ENCODE measurements around the gene COA1. TPM values are rescaled to one million over a fixed set of nuclear protein-coding genes. Genes with fewer than 3 reads are reported as not detected.

The COA1 gene
- total RNA-seq, 1 donor from 2014 or later = 50.0 TPM

DNA sequence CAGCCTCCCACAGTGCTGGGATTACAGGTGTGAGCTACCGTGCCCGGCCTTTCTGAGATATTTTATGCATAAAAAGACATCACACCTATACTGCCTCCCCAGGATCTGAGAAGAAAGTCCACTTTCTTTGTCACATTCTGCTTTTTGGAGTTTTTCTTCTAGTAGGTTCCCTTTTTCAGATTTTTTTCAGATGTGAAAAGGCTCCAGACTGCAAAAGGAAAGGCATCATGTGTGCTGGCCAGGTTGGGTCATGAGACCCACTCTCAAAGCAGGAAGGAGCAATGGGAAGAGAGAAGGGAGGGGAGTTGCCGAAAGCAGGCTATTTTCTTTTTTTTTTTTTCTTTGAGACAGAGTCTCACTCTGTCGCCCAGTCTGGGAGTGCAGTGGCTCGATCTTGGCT lies 40.0 kb upstream of the COA1 start:
- H3K27me3 ChIP-seq (ENCODE audit: control insufficient read depth, insufficient read depth, low read length) = no peaks in the 10 kb centered on the region
- DNase-seq (ENCODE audit: low read depth) (no peak), FAIRE-seq (no peak)
- H3K36me3 ChIP-seq (ENCODE audit: control insufficient read depth, insufficient read depth, low read length) = peaks cover 5% of the 10 kb centered on the region
- no peak overlapping the region for H3K4me3 ChIP-seq (ENCODE audit: low read depth, low read length)
- TF ChIP-seq, protein P1, sequence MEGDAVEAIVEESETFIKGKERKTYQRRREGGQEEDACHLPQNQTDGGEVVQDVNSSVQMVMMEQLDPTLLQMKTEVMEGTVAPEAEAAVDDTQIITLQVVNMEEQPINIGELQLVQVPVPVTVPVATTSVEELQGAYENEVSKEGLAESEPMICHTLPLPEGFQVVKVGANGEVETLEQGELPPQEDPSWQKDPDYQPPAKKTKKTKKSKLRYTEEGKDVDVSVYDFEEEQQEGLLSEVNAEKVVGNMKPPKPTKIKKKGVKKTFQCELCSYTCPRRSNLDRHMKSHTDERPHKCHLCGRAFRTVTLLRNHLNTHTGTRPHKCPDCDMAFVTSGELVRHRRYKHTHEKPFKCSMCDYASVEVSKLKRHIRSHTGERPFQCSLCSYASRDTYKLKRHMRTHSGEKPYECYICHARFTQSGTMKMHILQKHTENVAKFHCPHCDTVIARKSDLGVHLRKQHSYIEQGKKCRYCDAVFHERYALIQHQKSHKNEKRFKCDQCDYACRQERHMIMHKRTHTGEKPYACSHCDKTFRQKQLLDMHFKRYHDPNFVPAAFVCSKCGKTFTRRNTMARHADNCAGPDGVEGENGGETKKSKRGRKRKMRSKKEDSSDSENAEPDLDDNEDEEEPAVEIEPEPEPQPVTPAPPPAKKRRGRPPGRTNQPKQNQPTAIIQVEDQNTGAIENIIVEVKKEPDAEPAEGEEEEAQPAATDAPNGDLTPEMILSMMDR (IDR thresholded peaks at IDR 0.05; ENCODE audit: insufficient read depth, low read length, severe bottlenecking) = no peak

DNA sequence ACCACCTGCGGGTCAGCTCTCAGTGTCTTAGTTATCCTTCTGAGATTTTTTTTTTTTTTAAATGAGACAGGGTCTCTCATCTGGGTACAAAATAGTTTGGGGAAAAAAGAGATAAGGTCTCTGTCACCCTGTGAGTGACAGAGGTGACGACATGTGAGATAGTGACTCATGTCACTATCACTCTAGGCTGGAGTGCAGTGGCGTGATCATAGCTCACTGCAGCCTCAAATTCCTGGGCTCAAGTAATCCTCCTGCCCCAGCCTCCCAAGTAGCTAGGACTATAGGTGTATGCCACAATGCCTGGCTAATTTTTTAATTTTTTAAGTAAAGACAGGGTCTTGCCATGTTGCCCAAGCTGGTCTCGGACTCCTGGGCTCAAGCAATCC lies 39.6 kb upstream of the COA1 start:
- no peak for DNase-seq (ENCODE audit: low read depth)
- FAIRE-seq = no peak
- Histone ChIP-seq H3K27me3 (ENCODE audit: control insufficient read depth, insufficient read depth, low read length) (no peaks in the 10 kb centered on the region), H3K36me3 (ENCODE audit: control insufficient read depth, insufficient read depth, low read length) (peaks cover 5% of the 10 kb centered on the region), H3K4me3 (ENCODE audit: low read depth, low read length) (no peak overlapping the region)
- TF ChIP-seq, protein P1 (IDR thresholded peaks at IDR 0.05; ENCODE audit: insufficient read depth, low read length, severe bottlenecking) = no peak

DNA sequence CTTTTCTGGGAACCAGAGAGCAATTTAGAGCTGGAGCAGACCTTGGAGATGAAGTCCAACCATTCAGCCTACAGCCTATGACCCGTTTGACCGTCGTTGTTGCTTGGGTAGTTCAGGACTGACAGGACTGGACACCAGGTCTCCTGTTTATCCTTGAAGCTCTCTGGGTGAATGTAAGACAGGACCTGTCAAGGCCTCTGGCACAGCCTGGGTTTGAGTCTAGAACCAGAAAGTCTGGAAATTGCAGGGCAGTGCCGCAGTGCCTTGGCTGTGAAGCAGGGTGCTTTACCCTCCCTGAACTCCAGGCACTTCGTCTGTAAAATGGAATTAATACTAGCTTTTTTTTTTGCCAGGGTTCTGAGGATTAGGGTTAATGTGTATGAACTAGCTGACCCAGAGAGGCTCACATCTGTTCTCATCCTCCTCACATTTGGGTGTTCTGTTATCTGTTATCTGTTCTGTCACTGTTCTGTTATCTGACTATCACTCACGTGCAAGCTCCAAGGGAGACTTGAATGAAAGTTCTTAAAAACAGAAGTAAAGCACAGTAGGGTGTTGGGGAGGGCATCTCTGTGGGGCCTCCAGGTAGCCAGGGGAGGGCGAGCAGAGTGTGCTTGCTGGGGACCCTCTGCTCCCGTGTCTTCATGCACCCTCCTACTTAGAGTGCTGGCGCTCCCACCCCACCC lies 39.0 kb upstream of the COA1 start:
- H3K27me3 ChIP-seq (ENCODE audit: control insufficient read depth, insufficient read depth, low read length) = no peaks in the 10 kb centered on the region
- DNase-seq (ENCODE audit: low read depth) (no peak), FAIRE-seq (no peak)
- H3K4me3 ChIP-seq (ENCODE audit: low read depth, low read length) = no peak overlapping the region
- peaks cover 5% of the 10 kb centered on the region for H3K36me3 ChIP-seq (ENCODE audit: control insufficient read depth, insufficient read depth, low read length)
- TF ChIP-seq, protein P1 (IDR thresholded peaks at IDR 0.05; ENCODE audit: insufficient read depth, low read length, severe bottlenecking) = no peak

DNA sequence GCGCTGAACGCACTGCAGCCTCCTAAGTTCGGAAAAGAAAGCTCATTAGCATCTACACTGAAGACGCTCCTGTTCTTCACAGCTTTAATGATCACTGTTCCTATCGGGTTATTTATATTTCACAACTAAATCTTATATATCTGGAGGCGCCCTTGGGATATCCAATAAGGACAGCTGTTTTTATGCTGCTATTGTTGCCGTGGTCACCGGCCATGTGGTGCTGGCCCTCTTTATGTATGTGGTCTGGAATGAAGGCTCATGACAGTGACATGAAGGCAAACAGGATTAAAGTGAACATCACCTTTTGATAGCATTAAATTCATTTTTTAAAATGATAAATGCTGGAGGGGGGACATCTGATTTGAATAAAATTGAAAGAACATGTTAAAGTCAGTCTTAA lies 38.0 kb upstream of the COA1 start:
- H3K4me3 ChIP-seq (ENCODE audit: low read depth, low read length) = no peak overlapping the region
- H3K36me3 ChIP-seq (ENCODE audit: control insufficient read depth, insufficient read depth, low read length) = peaks cover 5% of the 10 kb centered on the region
- no peaks in the 10 kb centered on the region for H3K27me3 ChIP-seq (ENCODE audit: control insufficient read depth, insufficient read depth, low read length)
- DNase-seq (ENCODE audit: low read depth) (no peak), FAIRE-seq (no peak)
- TF ChIP-seq, protein P1 (IDR thresholded peaks at IDR 0.05; ENCODE audit: insufficient read depth, low read length, severe bottlenecking) = no peak

DNA sequence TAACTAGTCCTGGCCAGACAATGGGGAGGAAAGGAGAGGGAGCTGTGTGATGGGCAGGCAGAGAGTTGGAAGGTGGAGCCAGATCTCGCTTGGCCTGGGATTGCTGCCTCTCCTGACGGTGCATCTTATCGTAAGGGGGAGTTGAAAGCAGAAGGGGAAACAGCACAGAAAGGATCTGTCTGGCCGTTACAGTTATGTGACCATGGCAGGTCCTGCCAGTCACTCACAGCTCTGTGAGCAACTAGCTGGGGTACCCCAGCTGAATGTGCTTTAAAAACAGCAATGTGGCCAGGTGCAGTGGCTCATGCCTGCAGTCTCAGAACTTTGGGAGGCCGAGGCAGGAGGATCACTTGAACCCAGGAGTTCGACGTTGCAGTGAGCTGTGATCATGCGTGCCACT lies 37.2 kb upstream of the COA1 start:
- no peak for DNase-seq (ENCODE audit: low read depth)
- no peak for FAIRE-seq
- Histone ChIP-seq H3K36me3 (ENCODE audit: control insufficient read depth, insufficient read depth, low read length) (peaks cover 5% of the 10 kb centered on the region), H3K27me3 (ENCODE audit: control insufficient read depth, insufficient read depth, low read length) (no peaks in the 10 kb centered on the region), H3K4me3 (ENCODE audit: low read depth, low read length) (no peak overlapping the region)
- TF ChIP-seq, protein P1 (IDR thresholded peaks at IDR 0.05; ENCODE audit: insufficient read depth, low read length, severe bottlenecking) = no peak
